NCI-H524 treated with DMSO at 0.1 percent for 48 hours (cell line): ENCODE measurements around the gene DNAJC18.
A peak's percentile ranks its signal among the peaks of the same experiment; 100 is the strongest.
"Not testable (repeated sequence)": the region's sequence is repeated elsewhere in the genome, so short reads cannot be mapped to it uniquely, and the experiment has no call there.

Source experiments
- DNase-seq: peaks from one replicate; lab custom pipeline; 2025; lab: John Stamatoyannopoulos, UW

DNAJC18 gene

DNA sequence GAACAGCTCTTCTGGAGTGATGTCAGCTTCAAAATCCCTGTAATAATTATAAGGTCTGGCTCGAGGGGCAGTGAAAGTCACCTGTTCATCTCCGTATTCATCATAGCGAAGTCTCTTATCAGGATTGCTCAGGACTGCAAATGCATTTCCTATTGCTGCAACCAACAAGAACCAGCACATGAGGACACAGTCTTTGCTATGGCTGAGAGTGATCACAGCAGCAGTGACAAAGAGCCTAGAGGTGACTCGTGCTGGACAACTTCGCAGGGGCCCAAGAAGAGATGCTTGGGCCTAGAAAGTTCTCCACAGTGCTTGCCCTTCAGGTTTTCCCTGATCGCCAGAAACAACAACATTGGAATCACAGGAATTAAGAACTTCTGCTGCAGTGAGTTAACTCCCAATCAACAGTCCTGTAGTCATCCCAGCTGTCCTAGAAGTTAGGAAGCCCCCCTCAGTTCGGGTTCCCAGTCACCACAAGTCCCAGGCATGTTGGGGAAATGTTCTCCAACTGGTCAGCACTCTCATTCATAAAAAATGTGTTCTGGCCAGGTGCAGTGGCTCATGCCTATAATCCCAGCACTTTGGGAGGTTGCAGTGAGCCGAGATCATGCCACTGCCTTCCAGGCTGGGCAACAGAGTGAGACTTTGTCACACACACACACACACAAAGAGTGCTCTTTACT, 13.0 kb downstream of the DNAJC18 start:
- DNase-seq, result no peak

DNA sequence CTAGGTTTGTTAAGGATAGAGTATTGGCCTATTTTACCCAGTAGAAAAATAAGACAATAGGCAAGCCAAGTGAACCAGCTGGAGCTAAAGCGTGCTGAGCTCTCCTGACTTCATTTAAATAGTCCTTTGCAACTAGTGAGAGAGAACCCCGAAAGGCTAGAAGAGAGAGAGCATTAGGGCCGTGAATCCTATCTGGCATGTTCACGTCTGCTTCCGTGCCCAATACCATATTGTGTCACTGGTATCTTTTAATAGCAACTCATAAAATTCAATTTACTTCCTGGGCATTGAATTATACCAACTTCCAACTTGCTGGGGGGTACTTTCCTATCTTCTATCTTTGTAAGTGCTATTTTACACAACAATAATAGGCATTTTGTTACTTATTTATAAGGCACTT, 13.8 kb downstream of the DNAJC18 start:
- no peak for DNase-seq

DNA sequence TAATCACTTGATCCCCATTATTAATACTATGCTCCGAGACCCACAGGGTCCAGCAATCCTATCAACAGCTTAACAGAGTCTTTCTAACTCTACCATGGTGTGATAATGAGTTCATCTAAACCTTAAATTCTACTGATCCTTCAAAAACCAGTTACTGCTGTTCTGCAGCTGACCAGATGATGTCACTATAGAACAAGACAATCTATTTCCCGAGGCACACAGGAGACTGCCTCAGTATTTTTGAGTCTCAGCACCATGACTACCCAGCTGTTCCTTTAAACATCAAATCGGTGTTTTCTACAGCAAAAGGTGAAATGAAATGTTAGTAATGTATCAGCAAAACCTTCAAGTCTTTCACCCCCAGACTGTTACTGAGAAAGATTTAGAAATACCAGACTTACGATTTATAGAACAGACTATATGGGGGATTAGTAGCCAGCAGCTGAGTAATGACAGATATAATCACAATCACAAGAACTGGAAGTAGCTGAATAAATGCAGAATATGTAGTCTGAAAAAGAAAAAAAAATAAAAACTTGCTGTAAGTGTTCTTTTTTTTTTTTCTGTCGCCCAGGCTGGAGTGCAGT, 16.9 kb downstream of the DNAJC18 start:
- peak; percentile 7 for DNase-seq

DNA sequence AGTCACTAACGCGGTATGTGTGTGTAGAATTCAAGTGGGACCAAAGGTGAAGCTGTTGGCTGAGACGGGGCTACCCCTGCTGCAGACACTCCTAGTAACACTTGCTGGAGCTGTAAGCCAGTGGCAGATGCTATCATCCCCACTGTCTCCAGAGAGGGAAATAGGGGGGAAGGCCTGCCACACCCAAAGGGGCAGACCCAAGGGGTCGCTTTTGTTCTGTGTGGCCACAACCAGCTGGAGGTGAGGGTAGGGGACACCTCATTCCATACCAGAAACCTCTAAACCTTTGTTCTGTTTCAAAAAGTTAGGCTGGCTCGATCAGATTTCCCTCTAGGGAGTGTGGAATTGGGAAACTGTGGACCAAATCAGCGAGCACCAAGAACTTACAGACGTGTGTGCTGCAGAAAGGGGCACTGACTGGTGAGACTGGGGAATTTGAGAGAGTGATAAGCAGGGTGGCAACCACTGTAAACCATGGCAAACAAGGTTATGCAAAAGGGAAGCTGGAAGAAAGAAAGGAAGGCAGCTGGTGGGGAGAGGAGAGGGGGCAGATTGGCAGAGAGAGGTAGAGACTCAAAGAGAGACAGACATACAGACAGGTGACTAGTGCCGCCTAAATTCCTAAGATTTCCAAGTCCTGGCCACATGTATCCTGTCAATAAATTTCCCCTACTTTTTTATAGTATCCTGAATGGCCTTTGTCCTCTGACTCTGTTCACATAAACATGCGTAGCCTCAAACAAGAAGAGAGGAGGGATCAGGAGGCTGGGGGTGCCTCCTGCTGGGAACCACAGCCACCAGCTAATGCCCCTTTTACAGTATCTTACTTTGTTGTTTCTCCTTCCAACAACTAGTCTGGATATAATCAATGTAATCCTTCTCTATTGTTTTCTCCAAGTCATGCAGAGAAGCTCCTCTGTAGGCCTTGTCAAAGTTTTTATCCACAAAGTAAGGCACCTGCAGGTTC, 19.8 kb downstream of the DNAJC18 start:
- DNase-seq, result no peak

DNA sequence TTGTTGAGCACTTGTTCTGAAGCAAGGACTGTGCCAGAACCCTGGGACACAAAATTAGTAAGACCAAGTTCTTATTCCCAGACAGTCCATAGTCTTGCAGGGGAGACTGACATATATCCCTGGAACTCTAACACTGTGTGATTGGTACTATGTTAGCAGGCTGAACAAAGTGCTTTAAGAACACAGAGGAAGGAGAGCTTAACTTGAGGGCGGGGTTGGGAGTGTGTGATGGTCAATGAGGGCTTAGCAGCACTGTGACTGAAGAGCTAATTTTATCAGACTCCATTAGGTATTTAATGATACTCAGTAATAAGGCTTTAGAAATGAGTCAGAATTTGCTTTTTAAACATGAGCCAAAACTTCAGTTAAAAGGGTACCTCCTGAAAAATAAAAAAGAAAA, 20.5 kb downstream of the DNAJC18 start:
- DNase-seq, result no peak

DNA sequence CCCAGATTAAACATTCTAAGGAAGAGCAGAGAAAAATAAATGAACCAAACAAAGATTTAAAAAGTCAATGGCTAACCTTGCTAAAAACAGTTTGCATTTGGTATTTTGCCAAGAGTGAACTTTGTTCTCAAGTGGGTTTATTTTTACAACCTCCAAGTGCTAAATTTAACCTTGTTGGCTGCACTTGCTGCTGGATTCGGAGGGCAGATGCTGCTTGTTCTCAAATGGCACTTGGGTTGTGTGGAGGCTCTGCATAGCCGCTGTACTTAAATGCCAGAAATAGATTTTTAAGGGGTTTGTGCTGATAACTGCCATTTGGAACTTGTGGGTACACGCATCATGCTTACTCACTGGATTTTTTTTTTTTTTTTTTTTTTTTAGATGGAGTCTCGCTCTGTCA, 22.1 kb downstream of the DNAJC18 start:
- no peak for DNase-seq

DNA sequence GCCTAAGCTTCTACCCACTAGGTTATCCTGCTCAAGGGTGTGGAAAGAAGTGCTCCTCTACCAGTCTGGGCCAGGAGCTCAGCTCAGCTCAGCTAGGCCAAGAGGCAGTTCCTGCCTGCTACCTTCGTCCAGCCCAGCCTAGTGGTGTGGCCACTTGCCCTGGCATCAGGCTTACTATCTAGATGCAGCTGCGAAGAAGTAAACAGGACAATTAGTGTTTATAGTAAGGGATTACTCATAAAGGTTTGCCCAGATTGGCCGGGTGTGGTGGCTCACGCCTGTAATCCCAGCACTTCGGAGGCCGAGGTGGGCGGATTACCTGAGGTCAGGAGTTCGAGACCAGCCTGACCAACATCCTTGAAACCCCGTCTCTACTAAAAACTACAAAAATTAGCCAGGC, 22.7 kb downstream of the DNAJC18 start:
- no peak for DNase-seq

DNA sequence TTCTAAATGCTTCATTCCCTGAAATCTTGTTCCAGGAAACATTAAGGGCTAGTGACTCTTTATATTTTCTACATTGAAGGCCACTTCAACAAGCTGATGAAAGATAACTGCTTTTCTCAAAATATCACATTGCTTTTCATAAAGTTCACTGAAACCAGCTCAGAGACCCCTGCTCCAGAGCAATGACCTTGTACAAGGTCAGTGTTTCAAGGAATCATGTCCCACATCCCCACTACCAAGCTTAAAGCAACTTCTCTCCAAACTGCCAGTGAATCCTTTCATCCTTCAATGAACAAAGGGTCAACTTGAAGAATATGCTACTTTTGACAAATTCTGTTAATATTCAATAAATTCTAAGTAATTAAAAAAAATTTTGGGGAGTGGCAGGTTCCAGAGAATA, 23.5 kb downstream of the DNAJC18 start:
- DNase-seq, result no peak

DNA sequence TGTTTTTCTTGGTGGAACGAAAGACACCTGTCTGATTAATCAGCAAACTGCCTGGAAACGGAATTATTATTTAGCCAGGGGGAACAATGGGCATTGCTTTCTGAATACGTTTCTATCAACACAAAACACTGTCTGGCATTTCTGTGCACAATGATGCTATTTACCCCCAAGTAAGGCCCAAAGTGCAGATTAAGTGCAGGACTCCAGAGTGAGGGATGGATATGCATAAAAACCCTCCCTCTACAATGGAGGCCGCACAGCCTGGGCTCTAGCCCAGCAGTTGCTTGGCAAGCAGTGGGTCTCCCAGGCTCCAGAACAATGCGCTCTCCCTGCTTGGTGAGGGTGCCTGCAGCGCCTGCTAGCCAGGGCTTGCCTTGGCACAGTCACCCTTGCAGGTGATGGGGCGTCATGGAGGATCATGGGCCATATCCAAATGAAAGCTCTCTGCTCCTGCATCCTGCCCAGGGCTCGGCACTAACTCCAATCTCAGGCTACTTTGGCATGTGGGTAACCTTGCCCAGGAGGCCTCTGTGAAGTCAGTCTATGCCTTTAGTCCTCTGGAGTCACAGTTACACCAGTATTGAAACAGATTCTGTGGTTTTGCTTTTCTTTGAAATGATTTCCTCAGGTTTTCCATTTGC, 24.0 kb downstream of the DNAJC18 start:
- DNase-seq, result no peak

DNA sequence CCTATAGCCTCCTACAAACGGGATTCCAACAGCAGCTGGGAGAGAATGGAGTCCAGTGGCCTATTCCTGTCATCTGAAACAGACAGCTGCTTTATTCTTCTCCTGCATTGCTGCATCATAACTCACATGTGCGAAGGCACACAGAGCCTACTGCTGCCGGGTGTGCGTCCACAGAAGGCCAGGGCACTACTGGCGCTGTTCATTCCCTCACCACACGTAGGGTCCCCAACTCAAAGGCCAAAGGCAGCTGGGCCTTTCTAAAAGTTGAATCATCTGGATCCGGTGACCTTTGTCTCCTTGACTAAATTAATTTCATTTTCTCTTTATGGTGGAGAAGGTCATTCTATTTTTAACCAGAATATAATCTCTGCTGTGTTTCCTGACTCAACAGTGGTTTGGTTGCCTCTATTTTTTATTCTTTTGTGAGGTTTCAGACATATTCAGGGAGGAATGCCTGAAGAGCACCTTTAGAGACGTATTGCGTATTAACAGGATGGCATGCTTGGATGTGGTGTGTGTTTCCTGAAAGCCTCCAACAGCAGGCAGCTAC, 24.7 kb downstream of the DNAJC18 start:
- DNase-seq, result no peak

DNA sequence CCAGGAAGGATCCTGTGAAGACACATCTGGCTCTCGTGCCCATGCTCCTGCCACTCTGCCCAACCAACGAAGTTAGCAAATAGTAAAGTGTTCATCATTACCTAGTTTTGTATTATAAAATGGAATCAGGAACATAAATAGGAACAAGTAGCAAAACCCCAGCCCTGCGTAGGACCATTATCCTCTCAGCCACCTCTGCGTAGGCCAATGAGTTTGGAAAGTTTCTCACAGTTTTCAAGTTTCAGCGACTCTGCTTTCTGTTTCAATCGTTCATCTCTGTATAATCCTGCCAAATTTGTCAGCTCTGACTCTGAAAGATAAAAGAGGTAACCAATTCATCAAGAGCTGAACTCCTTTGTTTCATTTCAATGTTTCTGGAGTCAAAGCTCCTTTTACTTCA, 25.4 kb downstream of the DNAJC18 start:
- DNase-seq, result no peak

DNA sequence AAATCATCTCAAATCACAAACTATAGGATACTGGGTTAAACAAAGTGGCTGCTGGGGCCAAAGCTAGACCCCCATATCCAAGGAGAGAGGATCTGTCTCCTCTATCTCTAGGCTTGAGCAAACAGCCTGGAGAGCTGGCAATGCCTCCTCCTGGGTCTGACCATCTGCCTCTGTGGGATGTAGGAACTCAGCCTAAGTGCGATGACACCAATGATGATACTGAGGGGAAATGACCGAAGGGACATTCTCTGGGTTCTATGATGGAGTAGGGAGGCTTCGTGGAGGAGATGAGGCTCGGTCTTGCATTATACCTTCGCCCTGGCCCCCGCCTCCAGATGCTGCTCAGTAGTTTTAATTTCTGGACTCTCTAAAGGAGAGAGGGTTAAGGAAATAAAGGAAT, 26.2 kb downstream of the DNAJC18 start:
- no peak for DNase-seq

DNA sequence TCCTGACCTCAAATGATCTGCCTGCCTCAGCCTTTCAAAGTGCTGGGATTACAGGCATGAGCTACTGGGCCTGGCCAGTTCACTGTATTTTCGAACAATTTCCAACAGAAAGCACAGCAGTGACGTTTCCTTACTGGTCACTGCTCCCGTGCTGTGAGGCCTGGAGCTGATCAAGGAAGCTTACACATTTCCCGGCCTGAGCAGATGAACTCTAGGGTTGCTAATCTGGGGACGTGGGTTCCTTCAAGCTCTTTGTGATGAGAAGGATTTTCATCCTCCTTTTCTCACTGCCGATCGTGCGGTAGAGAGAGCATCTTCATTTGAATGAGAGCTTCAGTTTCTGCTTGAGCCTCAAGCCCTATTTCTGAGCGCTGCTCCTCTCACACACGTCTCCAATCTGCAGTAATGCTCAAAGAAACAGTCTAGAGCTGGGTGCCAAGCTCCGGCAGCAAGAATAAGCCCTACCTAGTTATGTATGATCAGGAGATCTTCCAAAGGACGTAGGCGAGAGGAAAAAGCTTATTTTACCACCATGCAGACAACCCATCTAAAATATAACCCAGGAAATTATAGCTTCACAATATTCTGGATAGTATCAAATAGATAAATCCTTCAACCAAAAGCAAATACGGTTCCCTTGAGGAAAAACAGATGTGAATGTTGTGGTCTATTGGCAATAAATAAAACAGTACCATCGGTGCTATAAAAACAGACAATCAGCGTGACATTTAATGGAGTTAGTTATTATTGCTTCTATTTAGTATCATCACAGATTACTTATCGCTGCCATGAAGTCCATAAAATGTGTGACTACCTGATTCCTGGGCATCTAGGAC, 28.1 kb downstream of the DNAJC18 start:
- DNase-seq, result no peak

DNA sequence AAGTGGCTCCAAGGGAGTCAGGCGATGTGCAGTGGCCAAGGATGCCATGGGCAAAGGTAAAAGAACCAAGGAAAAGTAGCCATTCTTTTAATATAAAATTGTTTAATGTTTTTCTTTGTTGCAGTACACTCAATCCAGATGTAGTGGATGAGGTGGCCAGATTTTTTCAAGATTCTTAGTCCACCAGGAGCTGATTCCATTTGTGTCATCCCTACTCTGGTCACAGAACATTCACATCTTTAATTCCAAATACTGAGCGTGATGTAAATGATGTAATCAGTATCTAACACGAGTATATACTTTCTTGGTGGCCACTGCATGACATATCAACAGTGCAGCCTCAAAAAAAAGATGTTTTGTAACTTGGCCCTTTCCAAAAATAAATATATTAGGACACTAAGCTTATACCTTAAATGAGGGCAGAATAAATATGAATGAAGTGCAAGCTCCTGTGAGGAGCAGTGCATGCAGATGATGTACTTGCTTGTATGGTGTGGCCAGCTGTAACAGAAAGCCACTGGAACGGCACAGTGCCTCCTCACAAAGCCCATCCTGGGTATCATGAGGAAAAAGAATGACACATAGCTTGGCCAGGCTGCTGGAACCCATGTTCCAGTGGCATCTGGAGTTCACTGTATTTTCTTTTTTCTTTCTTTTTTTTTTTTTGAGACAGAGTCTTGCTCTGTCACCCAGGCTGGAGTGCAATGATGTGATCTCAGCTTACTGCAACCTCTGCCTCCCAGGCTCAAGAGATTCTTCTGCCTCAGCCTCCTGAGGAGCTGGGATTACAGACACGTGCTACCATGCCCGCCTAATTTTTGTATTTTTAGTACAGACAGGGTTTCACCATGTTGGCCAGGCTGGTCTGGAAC, 29.0 kb downstream of the DNAJC18 start:
- DNase-seq, result no peak

DNA sequence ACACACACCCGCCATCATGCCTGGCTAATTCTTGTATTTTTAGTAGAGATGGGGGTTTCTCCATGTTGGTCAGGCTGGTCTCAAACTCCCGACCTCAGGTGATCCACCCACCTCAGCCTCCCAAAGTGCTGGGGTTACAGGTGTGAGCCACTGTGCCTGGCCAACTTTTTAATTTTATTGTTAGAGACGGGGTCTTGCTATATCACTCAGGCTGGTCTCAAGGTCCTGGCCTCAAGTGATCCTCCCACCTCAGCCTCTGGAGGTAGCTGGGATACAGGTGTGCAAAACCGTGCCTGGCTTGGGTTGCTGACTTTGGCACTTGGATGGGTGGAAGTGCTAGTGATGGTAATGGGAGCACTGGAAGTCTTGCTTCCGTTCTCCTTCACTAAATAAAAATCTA, 30.2 kb downstream of the DNAJC18 start:
- DNase-seq, result not testable (repeated sequence)

DNA sequence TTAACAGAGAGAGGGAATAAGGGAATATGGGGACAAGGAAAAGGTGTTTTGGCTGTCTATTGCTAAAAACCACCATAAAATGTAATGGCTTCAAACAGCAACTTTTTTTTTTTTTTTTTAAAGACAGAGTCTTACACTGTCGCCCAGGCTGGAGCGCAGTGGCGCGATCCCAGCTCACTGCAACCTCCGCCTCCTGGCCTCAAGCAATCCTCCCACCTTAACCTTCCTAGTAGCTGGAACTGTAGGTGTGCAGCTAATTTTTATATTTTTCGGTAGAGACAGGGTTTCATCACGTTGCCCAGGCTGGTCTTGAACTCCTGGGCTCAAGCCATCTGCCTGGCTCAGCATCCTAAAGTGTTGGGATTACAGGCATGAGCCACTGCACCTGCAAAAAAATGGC, 31.1 kb downstream of the DNAJC18 start:
- no peak for DNase-seq

DNA sequence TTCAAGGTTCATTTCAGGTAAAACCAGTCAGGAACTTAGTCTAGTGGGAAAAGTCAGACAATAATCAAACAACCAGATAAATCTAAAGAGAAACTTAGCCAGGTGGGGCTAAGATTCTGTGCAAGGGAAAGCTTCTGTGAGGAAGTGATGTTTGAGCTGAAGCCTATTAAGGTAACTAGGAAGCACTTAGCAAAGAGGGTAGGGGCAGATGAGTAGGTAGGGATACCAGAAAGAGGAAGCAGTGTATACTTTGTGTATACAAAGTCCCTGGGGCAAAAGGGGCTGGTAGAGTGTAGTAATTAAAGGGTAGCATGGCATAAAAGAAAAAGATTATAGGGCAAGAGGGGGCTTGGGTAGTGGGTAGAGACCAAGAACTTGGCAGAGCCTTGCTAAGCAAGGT, 31.8 kb downstream of the DNAJC18 start:
- no peak for DNase-seq

DNA sequence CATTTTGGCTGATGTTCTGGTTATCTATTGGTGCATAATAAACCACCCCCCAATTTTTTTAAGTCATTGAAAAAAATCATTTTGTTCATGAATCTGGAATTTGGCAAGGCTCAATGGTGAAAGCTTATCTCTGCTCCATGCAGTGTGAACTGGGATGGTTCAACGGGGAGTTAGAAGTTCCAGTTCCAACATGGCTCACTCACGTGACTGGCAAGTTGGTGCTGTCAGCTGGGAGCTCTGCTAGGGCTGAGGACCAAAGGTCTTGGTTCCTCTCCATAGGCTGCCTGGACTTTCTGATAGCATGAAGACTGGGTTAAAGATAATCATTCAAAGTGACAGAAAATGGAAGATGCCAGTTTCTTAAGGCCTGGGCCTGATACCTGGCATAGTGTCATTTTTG, 32.4 kb downstream of the DNAJC18 start:
- DNase-seq, result no peak

DNA sequence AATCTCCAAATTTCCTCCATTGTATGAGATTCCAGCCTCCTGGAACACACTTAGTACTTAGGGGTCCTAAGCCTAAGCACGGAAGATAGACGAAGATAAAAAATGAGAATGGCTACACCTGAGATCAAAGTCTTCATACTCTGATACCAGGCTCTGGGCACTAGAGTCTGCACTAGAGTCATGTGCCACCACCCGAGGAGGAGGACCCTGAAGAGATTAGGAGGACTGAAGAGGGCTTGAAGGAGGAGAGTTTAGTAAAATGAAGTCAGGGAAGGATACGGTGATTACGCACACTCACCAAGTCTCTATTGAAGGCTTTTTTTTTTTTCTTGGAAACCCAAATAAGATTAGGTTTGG, 34.9 kb downstream of the DNAJC18 start:
- no peak for DNase-seq

DNA sequence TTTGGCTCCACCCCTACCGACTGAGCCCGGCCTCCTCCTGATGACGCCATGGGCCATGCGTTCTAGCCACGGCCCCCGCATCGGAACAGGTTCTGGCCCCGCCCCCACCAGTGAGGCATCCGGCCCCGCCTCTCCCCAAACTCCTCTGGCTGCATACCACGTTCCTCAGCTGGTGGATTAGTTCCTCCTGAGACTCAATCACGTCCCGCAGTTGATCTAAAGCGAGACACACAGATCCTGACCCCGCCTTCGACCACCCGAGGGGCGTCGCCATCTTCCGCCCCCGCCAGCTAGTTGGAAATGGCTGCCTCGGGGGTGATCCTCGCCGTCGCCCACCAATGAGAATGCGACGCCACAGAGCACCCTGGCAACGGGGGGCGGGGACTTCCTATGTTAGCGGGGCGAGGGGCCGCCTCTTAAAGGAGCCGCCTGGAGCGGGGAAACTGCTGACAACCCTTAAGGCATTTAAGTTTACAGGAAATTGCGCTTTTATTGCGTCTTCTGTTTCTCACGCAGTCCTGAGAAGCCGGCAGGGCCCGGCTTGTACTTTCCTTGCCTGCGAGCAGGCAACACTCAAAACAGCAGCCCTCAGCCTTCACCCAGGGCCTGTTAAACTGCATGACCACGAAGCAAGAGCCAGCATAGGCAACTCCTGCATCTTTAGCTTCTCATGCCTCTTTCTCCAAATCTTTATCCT, 35.4 kb downstream of the DNAJC18 start, which contains the start of gene SPATA24:
Gene SPATA24, minus strand, starts transcription at position 303 of the 697 bp plus-strand sequence. Its CDS starts 29 bp downstream, at position 274.
- peak; percentile 89 for DNase-seq
